ENCODE results near the gene TMEM50B.
"Not testable (repeated sequence)": the region's sequence is repeated elsewhere in the genome, so short reads cannot be mapped to it uniquely, and the experiment has no call there.

The TMEM50B gene

GRCh38 chr21:33478935-33479678 lies 667 bp downstream of the TMEM50B start:
- peak in 27 of 56 donors; percentile 1 to 63 (median 40) for DNase-seq

- DNase-seq: no peak
Observed at GRCh38 chr21:33478182-33478581, 1.6 kb downstream of the TMEM50B start.

- DNase-seq: no peak
Observed at GRCh38 chr21:33477066-33477465, 2.7 kb downstream of the TMEM50B start.

DNA sequence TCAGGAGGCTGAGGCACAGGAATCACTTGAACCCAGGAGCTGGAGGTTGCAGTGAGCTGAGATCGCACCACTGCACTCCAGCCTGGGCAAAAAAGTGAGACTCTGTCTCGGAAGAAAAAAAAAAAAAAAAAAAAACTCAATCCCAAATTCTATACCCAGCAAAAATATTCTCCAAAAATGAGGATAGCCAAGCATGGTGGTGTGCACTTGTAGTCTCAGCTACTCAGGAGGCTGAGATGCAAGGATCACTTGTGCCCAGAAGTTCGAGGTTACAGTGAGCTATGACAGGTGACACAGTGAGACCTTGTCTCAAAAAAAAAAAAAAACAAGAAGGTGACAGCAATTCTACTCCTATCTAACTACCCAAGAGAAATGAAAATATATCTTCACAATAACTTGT lies 6.4 kb downstream of the TMEM50B start:
- DNase-seq: no peak

DNA sequence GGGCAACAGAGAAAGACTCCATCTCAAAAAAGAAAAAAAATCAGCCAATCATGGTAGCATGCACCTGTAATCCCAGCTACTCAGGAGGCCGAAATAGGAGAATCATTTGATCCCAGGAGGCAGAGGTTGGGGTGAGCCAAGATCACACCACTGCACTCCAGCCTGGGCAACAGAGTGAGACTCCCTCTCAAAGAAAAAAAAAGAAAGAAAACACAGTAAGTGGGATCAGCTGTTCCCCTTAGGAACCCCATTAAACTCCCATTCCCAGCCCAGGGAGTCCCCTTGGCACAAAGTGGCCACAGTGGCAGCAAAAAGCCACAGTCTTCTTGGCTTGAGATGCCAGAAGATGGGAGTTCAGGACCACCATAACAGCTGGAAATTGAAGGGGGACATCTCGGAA lies 9.1 kb downstream of the TMEM50B start:
- no peak for DNase-seq

DNA sequence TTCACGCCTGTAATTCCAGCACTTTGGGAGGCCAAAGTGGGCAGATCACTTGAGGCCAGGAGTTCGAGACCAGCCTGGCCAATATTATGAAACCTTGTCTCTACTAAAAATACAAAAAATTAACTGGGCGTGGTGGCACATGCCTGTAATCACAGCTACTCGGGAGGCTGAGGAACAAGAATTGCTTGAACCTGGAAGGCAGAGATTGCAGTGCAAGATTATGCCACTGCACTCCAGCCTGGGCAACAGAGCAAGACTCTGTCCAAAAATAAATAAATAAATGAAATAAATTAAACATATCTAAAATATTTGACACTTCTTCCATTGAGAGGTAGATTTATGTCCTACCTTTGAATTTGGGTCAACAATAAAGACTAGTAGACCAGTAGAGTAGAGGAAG lies 10.6 kb downstream of the TMEM50B start:
- not testable (repeated sequence) for DNase-seq

DNA sequence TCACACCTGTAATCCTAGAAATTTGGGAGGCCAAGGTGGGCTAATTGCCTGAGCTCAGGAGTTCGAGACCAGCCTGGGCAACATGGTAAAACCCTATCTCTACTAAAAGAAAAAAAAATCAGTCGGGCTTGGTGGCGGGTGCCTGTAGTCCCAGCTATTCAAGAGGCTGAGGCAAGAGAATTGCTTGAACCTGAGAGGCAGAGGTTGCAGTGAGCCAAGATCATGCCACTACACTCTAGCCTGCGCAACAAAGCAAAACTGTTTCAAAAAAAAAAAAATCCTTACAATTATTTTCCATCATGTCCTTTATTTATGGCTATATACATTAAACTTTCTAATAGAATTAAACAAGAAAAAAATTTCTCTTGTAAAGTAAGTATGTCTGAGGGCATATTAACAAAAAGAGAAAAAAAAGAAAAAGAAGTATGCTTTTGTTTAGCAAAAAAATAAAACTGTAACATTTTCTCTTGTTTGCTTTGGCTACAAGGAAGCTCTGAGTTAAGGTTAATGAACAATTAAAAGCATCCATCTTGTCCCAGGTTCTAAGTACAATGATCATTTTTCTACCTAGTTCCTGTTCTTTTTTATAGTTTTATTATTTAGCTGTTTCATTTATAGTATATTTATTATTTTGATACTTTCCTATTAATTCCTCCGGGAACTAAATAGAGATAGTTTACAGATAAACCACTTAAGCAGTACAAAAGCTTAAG lies 18.1 kb downstream of the TMEM50B start:
- no peak for DNase-seq

GRCh38 chr21:33458861-33459260 lies 20.9 kb downstream of the TMEM50B start:
- DNase-seq: no peak

DNA sequence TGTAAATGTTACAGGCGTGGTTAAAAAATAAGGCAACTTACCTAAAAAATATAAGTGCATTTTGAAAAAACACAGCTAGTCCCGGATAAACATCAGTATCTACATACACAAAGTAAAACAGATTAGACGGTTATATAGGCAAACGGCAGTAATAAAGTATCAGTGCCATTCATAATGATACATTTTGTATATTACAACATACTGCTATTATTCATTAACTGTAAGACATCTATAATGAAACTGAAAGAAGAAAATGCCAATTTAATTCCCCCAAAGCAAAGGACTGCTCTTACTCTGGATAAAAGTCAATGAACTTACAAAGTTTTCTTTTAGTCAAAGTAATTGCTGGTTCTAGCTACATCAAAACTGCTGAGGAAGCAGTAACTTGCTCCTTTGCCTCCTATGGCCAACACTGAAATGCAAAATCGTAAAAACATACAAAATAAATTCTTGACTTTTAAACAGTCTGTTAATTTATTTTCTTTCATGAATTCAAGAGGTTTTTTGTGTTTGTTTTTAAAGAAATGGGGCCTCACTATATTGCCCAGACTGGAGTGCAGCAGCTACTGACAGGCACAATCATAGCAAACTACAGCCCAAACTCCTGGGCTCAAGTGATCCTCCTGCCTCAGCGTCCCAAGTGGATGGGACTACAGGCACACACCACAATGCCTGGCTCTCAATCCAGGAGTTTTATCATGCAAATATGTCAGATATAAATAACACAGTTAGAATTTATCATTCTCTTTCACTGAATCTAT lies 23.9 kb downstream of the TMEM50B start:
- DNase-seq: no peak

- no peak for DNase-seq
Observed at GRCh38 chr21:33452362-33452761, 27.4 kb downstream of the TMEM50B start.

- no peak for DNase-seq
Observed at GRCh38 chr21:33451634-33452071, 28.1 kb downstream of the TMEM50B start.

DNA sequence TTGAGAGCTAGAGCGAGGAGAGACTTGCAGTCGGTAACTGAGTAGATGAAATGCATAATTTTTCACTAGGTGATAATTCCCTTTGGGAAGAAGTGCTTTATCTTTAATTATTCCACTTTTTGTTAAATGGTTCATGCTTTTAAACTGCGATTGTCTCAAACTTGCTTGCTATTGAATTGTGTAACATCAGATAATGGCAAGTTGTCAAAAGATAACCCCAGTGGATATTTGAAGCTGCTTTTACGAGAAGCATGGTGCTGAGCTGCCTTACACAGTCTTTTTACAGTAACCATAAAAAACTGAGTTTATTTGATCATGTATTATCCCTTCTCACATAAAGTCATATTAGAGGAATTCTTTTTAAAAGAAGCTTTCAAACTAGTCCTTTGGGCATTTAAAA lies 30.2 kb downstream of the TMEM50B start:
- DNase-seq: no peak

GRCh38 chr21:33446620-33447019 lies 33.2 kb downstream of the TMEM50B start:
- DNase-seq: not testable (repeated sequence)

GRCh38 chr21:33444499-33444898 lies 35.3 kb downstream of the TMEM50B start:
- DNase-seq: no peak

DNA sequence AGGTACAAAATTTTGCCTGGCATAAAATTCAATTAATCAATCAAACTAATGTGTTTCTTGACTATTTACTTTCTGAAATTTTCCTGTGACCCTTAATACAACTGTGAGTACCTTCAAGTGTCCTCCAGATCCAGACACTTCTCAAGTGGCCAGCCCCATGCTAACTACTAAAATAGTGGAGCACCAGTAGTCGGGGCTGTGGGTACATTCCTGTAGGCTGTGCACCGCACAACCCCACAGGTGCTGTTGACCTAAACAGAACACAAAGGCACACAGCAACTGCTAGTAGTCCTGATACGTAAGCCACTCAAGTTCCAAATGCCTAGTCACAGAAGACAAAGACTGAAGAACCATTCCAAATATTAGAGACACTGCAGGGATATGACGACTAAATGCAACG lies 36.6 kb downstream of the TMEM50B start:
- no peak for DNase-seq

GRCh38 chr21:33441489-33442477 lies 38.0 kb downstream of the TMEM50B start:
- no peak for DNase-seq

- DNase-seq: no peak
Observed at GRCh38 chr21:33437140-33437539, 42.6 kb downstream of the TMEM50B start.

- DNase-seq: peak in 6 of 56 donors; percentile 7 to 45 (median 17)
Observed at GRCh38 chr21:33434770-33435360, 44.9 kb downstream of the TMEM50B start.

DNA sequence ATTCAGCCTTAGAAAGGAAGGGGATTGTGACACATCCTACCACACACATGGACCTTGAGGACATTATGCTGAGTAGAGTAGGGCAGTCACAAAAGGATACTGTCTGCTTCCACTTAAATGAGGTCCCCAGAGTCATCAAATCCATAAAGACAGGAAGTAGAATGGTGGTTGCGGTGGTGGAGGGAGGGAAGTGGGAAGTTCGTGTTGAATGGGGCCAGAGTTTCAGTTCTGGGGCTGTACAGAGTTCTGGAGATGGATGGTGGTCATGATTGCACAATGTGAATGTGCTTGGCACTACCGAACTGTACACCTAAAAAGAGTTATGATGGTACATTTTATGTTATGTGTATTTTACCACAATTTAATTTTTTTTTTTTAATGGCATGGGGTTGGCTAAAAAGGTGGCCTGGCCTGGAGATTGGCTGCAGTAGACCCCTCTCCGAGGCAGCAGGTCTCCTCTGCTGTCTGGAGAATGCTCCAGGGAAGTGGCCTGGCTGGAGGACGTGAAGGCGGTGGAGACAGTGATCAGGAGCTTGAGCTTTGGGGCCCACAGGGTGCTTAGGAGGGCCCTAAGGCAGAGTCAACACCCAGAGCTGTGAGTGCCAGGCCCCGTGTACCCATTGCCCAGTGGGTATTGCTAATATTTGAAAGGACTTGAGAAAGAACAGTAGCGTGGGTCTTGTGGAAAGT lies 46.2 kb downstream of the TMEM50B start:
- peak in 2 of 56 donors; percentile 5 for DNase-seq

GRCh38 chr21:33433001-33433400 lies 46.8 kb downstream of the TMEM50B start:
- no peak for DNase-seq

All from nucleus accumbens (tissue), 56 donors.